Upper lobe of left lung (tissue), 4 donors: ENCODE measurements around the gene DDX60.

Experiments used
- EP300 ChIP-seq, 4 donors: sonication (generic); formaldehyde crosslinking; IDR thresholded peaks; one replicate each; pipeline ENCODE4 v1.5.1; 2017; ENCODE audit warnings: antibody characterized with exemption in 4 of 4, control low read depth in 2 of 4
- POLR2A ChIP-seq, 4 donors: fragments of 450-650 bp; IDR thresholded peaks; one replicate each; pipeline ENCODE4 v1.5.1; 2016 to 2017; ENCODE audit warnings: antibody characterized with exemption in 4 of 4, mild to moderate bottlenecking in 2 of 4
- POLR2AphosphoS5 ChIP-seq, 2 donors: sonication (generic); formaldehyde crosslinking; IDR thresholded peaks; one replicate each; pipeline ENCODE4 v1.5.1; 2017; ENCODE audit warnings: antibody characterized with exemption in 2 of 2
- TF ChIP-seq, protein P1 (sequence below), 6 experiments: fragments of 450-650 bp in 4 of 6; fragments of 200-600 bp in 2 of 6; sonication (generic) in 2 of 6; IDR thresholded peaks; one replicate each; pipeline ENCODE4 v1.5.1; 2016 to 2019; ENCODE audit warnings: antibody characterized with exemption in 6 of 6

DNA sequence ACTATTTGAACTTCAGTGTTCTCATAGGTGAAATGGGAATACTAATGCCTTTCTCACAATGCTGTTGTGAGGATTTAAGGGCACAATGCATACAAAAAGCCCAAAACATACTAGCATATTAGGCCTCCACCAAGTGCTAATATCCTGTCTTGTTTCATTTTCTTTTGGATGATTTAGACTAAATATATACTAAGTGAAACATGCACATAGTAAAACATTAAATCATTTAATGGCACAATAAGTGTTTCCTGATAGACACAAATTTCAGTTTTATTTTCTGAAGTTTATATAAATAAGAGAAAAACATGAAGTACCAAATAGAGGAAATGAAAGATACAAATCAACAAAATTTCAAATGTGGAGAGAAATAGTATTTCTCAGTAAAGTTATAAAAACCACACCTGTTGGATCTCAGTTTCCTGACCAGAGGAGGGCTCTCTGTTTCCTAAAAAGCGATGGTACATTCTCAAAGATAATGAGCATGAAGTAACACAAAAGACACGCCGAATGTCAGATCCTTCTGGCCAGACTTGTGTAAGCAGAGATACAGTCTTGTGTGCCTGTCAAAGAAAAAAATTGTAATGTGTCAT lies 25.1 kb downstream of the DDX60 start:
- TF ChIP-seq POLR2A (IDR thresholded peaks at IDR 0.05): no peak
- TF ChIP-seq, protein P1, sequence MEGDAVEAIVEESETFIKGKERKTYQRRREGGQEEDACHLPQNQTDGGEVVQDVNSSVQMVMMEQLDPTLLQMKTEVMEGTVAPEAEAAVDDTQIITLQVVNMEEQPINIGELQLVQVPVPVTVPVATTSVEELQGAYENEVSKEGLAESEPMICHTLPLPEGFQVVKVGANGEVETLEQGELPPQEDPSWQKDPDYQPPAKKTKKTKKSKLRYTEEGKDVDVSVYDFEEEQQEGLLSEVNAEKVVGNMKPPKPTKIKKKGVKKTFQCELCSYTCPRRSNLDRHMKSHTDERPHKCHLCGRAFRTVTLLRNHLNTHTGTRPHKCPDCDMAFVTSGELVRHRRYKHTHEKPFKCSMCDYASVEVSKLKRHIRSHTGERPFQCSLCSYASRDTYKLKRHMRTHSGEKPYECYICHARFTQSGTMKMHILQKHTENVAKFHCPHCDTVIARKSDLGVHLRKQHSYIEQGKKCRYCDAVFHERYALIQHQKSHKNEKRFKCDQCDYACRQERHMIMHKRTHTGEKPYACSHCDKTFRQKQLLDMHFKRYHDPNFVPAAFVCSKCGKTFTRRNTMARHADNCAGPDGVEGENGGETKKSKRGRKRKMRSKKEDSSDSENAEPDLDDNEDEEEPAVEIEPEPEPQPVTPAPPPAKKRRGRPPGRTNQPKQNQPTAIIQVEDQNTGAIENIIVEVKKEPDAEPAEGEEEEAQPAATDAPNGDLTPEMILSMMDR (IDR thresholded peaks at IDR 0.05): no peak
- no peak for TF ChIP-seq EP300 (IDR thresholded peaks at IDR 0.05)
- TF ChIP-seq POLR2AphosphoS5 (IDR thresholded peaks at IDR 0.05): no peak
